HEK293 (cell line): ENCODE data around the gene KIF19.

ENCODE experiments used
- CTCF ChIA-PET: fragments of 350-600 bp; formaldehyde crosslinking; extraction: SDS; loops from one replicate; lab custom pipeline; 2021; ENCODE audit warnings: antibody characterized with exemption; lab: Yijun Ruan, JAX
- POLR2A ChIA-PET: fragments of 300-600 bp; formaldehyde crosslinking; extraction: SDS; loops from one replicate; lab custom pipeline; 2020; ENCODE audit warnings: antibody characterized with exemption, inconsistent platforms; lab: Yijun Ruan, JAX
- H3K27ac ChIP-seq: fragments of 200-500 bp; sonication (Bioruptor generic); 2 replicates; pipeline ENCODE4 v1.5.1; 2014; ENCODE audit warnings: low read depth, low read length, control low read depth, inconsistent platforms; ENCODE audit errors: extremely low read depth
- H3K36me3 ChIP-seq, 2 experiments: fragments of 200-500 bp in 1 of 2; sonication (Bioruptor generic) in 1 of 2; 1 replicate in 1 of 2; 2 replicates in 1 of 2; pipeline ENCODE4 v1.5.1; 2014 to 2017; ENCODE audit warnings: inconsistent platforms in 2 of 2, low read length in 2 of 2; ENCODE audit not compliant: control insufficient read depth in 2 of 2, insufficient read depth in 1 of 2
- H3K4me1 ChIP-seq: fragments of 200-500 bp; sonication (Bioruptor generic); 2 replicates; pipeline ENCODE4 v1.5.1; 2014; ENCODE audit warnings: mild to moderate bottlenecking, low read length, inconsistent platforms; ENCODE audit not compliant: control insufficient read depth, insufficient read depth
- H3K4me3 ChIP-seq: 2 replicates; pipeline ENCODE4 v1.5.1; 2011; ENCODE audit warnings: low read depth, mild to moderate bottlenecking, control low read depth, low read length, moderate library complexity
- H3K9me3 ChIP-seq: fragments of 200-500 bp; sonication (Bioruptor generic); 2 replicates; pipeline ENCODE4 v1.5.1; 2014; ENCODE audit warnings: low read depth, low read length, inconsistent platforms; ENCODE audit not compliant: control insufficient read depth, insufficient read depth
- EGR2 ChIP-seq: fragments of 450-650 bp; formaldehyde crosslinking; IDR thresholded peaks from 2 replicates; pipeline ENCODE4 v1.5.1; 2016; ENCODE audit warnings: low read depth, missing biosample characterization, missing genetic modification characterization
- FEZF1 ChIP-seq: fragments of 450-650 bp; formaldehyde crosslinking; IDR thresholded peaks from 2 replicates; pipeline ENCODE4 v1.5.1; 2016; ENCODE audit warnings: missing biosample characterization, missing genetic modification characterization
- GLI4 ChIP-seq: fragments of 450-650 bp; formaldehyde crosslinking; IDR thresholded peaks from 2 replicates; pipeline ENCODE4 v1.5.1; 2016; ENCODE audit warnings: missing biosample characterization, missing genetic modification characterization
- HOXD13 ChIP-seq: sonication (generic); formaldehyde crosslinking; IDR thresholded peaks from 2 replicates; pipeline ENCODE4 v1.8.0; 2022; ENCODE audit warnings: missing genetic modification reagents, borderline replicate concordance
- ZBTB20 ChIP-seq: fragments of 450-650 bp; formaldehyde crosslinking; IDR thresholded peaks from 2 replicates; pipeline ENCODE4 v1.5.1; 2016; ENCODE audit warnings: missing biosample characterization, missing genetic modification characterization
- ZNF23 ChIP-seq: fragments of 450-650 bp; formaldehyde crosslinking; IDR thresholded peaks from 2 replicates; pipeline ENCODE4 v1.5.1; 2016; ENCODE audit warnings: missing biosample characterization, missing genetic modification characterization, borderline replicate concordance
- ZNF514 ChIP-seq: fragments of 450-650 bp; formaldehyde crosslinking; IDR thresholded peaks from 2 replicates; pipeline ENCODE4 v1.5.1; 2016; ENCODE audit warnings: missing biosample characterization, missing genetic modification characterization
- ZNF530 ChIP-seq: fragments of 450-650 bp; formaldehyde crosslinking; IDR thresholded peaks from 2 replicates; pipeline ENCODE4 v1.5.1; 2016; ENCODE audit warnings: low read depth, missing biosample characterization, missing genetic modification characterization
- ZNF544 ChIP-seq: fragments of 450-650 bp; formaldehyde crosslinking; IDR thresholded peaks from 2 replicates; pipeline ENCODE4 v1.5.0; 2017; ENCODE audit warnings: missing biosample characterization, missing genetic modification characterization
- ZNF585B ChIP-seq: fragments of 450-650 bp; formaldehyde crosslinking; IDR thresholded peaks from 2 replicates; pipeline ENCODE4 v1.5.1; 2016; ENCODE audit warnings: missing biosample characterization, missing genetic modification characterization
- ZNF623 ChIP-seq: fragments of 450-650 bp; formaldehyde crosslinking; IDR thresholded peaks from 2 replicates; pipeline ENCODE4 v1.5.1; 2016; ENCODE audit warnings: missing biosample characterization, missing genetic modification characterization
- ZNF624 ChIP-seq: fragments of 450-650 bp; formaldehyde crosslinking; IDR thresholded peaks from 2 replicates; pipeline ENCODE4 v1.5.1; 2017; ENCODE audit warnings: missing biosample characterization, missing genetic modification characterization
- ZNF76 ChIP-seq: fragments of 450-650 bp; formaldehyde crosslinking; IDR thresholded peaks from 2 replicates; pipeline ENCODE4; 2016; ENCODE audit warnings: low read depth, missing biosample characterization, missing genetic modification characterization, borderline replicate concordance
- ZNF792 ChIP-seq: fragments of 450-650 bp; formaldehyde crosslinking; IDR thresholded peaks from 2 replicates; pipeline ENCODE4 v1.5.1; 2016; ENCODE audit warnings: missing biosample characterization, missing genetic modification characterization
- ZNF830 ChIP-seq: fragments of 450-650 bp; IDR thresholded peaks from 2 replicates; pipeline ENCODE4 v1.5.0; 2018; ENCODE audit warnings: missing biosample characterization, missing genetic modification characterization, low read depth, mild to moderate bottlenecking, moderate library complexity
- TF ChIP-seq, protein P1 (sequence below): fragments of 450-650 bp; formaldehyde crosslinking; IDR thresholded peaks from 2 replicates; pipeline ENCODE4 v1.5.1; 2016; ENCODE audit warnings: missing biosample characterization, missing genetic modification characterization
- TF ChIP-seq, protein P2 (sequence below): fragments of 450-650 bp; formaldehyde crosslinking; IDR thresholded peaks from 2 replicates; pipeline ENCODE4 v1.5.1; 2017; ENCODE audit warnings: missing biosample characterization, missing genetic modification characterization
- TF ChIP-seq, protein P3 (sequence below): fragments of 450-650 bp; formaldehyde crosslinking; IDR thresholded peaks from 2 replicates; pipeline ENCODE4 v1.5.1; 2016; ENCODE audit warnings: missing biosample characterization, missing genetic modification characterization
- TF ChIP-seq, protein P4 (sequence below): fragments of 450-650 bp; formaldehyde crosslinking; IDR thresholded peaks from 2 replicates; pipeline ENCODE4 v1.5.1; 2016; ENCODE audit warnings: missing biosample characterization, missing genetic modification characterization

KIF19 gene

DNA sequence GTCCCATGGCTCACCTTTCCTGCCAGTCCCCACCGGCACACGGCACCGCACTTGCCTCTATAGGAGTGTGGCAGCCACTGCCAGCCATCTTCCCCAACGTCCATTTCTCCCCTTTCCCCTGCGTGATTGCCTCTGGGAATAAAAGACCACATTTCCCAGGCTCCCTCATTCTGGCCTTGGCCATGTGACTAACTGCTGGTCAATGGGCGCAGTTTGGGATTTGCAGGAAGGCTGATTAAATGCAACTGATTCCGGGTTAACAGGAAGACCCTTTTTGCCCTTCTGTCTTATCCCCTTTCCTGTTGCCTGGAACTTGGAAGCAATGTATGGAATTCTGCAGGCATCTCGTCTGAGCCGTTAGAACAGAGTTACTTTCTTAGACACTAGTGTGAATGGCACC lies 32.7 kb downstream of the KIF19 start:
- H3K4me1 ChIP-seq, result no peaks in the 10 kb centered on the region
- TF ChIP-seq HOXD13, result 0 out of 2 replicates have a peak, but pooled peaks have one; percentile 19
- TF ChIP-seq ZNF792 (tag by site-specific recombination), result no peak
- no peaks in the 10 kb centered on the region for H3K9me3 ChIP-seq
- ChIA-PET POLR2A (no interaction called here), CTCF (interaction anchor here (1.3 to 7.0 kb wide), 5 partner anchors 9 to 99 kb away, joined by 4 to 104 read pairs (median 21); partner anchors contain the start of gene GPR142)
- H3K27ac ChIP-seq, result no peak overlapping the region
- H3K4me3 ChIP-seq, result no peak overlapping the region
- no peaks in the 10 kb centered on the region for H3K36me3 ChIP-seq

DNA sequence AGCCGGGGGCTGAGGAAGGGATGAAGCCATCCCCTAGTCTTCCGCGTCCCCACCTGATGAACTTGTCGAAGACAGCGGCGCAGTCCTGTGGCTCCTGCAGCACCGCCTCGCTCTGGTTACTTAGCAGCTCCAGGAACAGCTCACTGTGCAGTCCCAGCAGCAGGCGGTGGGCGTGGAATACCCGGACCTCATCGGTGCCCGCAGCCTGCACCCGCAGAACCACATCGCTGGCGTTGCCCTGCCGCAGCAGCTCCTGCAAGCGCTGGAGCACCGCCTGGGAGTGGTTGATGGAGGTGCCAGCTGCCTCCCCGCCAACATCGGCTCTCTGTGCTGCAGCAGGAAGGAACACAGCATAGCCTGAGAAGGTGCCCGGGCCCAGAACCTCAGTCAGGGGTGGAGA lies 33.9 kb downstream of the KIF19 start:
- ChIA-PET POLR2A (no interaction called here), CTCF (interaction anchor here (0.5 to 7.0 kb wide), 9 partner anchors 9 to 414 kb away, joined by 3 to 104 read pairs (median 4); no protein-coding TSS in a partner anchor)
- H3K36me3 ChIP-seq, result no peaks in the 10 kb centered on the region
- H3K4me3 ChIP-seq, result no peak overlapping the region
- TF ChIP-seq ZNF585B (tag by site-specific recombination) (no peak), ZNF530 (tag by site-specific recombination) (no peak), FEZF1 (tag by site-specific recombination) (no peak), GLI4 (tag by site-specific recombination) (no peak), ZNF514 (tag by site-specific recombination) (no peak), ZNF544 (tag by site-specific recombination) (no peak), ZNF830 (tag by site-specific recombination) (no peak), ZBTB20 (tag by site-specific recombination) (no peak), ZNF23 (tag by site-specific recombination) (no peak), ZNF623 (tag by site-specific recombination) (no peak), ZNF624 (tag by site-specific recombination) (no peak), ZNF76 (tag by site-specific recombination) (no peak), EGR2 (no peak)
- TF ChIP-seq, protein P1, sequence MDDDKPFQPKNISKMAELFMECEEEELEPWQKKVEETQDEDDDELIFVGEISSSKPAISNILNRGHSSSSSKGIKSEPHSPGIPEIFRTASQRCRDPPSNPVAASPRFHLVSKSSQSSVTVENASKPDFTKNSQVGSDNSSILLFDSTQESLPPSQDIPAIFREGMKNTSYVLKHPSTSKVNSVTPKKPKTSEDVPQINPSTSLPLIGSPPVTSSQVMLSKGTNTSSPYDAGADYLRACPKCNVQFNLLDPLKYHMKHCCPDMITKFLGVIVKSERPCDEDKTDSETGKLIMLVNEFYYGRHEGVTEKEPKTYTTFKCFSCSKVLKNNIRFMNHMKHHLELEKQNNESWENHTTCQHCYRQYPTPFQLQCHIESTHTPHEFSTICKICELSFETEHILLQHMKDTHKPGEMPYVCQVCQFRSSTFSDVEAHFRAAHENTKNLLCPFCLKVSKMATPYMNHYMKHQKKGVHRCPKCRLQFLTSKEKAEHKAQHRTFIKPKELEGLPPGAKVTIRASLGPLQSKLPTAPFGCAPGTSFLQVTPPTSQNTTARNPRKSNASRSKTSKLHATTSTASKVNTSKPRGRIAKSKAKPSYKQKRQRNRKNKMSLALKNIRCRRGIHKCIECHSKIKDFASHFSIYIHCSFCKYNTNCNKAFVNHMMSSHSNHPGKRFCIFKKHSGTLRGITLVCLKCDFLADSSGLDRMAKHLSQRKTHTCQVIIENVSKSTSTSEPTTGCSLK (tag by site-specific recombination), result no peak
- TF ChIP-seq, protein P2, sequence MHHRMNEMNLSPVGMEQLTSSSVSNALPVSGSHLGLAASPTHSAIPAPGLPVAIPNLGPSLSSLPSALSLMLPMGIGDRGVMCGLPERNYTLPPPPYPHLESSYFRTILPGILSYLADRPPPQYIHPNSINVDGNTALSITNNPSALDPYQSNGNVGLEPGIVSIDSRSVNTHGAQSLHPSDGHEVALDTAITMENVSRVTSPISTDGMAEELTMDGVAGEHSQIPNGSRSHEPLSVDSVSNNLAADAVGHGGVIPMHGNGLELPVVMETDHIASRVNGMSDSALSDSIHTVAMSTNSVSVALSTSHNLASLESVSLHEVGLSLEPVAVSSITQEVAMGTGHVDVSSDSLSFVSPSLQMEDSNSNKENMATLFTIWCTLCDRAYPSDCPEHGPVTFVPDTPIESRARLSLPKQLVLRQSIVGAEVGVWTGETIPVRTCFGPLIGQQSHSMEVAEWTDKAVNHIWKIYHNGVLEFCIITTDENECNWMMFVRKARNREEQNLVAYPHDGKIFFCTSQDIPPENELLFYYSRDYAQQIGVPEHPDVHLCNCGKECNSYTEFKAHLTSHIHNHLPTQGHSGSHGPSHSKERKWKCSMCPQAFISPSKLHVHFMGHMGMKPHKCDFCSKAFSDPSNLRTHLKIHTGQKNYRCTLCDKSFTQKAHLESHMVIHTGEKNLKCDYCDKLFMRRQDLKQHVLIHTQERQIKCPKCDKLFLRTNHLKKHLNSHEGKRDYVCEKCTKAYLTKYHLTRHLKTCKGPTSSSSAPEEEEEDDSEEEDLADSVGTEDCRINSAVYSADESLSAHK (tag by site-specific recombination), result no peak
- TF ChIP-seq, protein P3, sequence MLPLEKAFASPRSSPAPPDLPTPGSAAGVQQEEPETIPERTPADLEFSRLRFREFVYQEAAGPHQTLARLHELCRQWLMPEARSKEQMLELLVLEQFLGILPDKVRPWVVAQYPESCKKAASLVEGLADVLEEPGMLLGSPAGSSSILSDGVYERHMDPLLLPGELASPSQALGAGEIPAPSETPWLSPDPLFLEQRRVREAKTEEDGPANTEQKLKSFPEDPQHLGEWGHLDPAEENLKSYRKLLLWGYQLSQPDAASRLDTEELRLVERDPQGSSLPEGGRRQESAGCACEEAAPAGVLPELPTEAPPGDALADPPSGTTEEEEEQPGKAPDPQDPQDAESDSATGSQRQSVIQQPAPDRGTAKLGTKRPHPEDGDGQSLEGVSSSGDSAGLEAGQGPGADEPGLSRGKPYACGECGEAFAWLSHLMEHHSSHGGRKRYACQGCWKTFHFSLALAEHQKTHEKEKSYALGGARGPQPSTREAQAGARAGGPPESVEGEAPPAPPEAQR, result no peak
- TF ChIP-seq, protein P4, sequence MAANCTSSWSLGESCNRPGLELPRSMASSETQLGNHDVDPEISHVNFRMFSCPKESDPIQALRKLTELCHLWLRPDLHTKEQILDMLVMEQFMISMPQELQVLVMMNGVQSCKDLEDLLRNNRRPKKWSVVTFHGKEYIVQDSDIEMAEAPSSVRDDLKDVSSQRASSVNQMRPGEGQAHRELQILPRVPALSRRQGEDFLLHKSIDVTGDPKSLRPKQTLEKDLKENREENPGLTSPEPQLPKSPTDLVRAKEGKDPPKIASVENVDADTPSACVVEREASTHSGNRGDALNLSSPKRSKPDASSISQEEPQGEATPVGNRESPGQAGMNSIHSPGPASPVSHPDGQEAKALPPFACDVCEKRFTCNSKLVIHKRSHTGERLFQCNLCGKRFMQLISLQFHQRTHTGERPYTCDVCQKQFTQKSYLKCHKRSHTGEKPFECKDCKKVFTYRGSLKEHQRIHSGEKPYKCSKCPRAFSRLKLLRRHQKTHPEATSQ (tag by site-specific recombination), result no peak
- H3K9me3 ChIP-seq, result no peaks in the 10 kb centered on the region
- H3K4me1 ChIP-seq, result no peaks in the 10 kb centered on the region
- H3K27ac ChIP-seq, result no peak overlapping the region
